ENCODE results near the gene RTN4RL2.

Gene RTN4RL2

GRCh38 chr11:57475191-57475590 is 14.9 kb downstream of the RTN4RL2 start:
- Histone ChIP-seq H3K4me1 (ENCODE audit: control insufficient read depth, insufficient read depth, low read length) (peaks cover 14% of the 10 kb centered on the region), H3K9ac (ENCODE audit: low read length in 2 of 2) (no peak overlapping the region), H3K27me3 (ENCODE audit: control insufficient read depth in 1 of 2, insufficient read depth in 2 of 2, low read length in 2 of 2) (peaks cover 29 to 54% of the 10 kb centered on the region in 2 donors)

GRCh38 chr11:57475671-57476046 is 15.3 kb downstream of the RTN4RL2 start:
- Histone ChIP-seq H3K4me1 (ENCODE audit: control insufficient read depth, insufficient read depth, low read length) (peaks cover 14% of the 10 kb centered on the region), H3K36me3 (ENCODE audit: control insufficient read depth in 2 of 2, insufficient read depth in 2 of 2, low read length in 2 of 2) (no peaks in the 10 kb centered on the region), H3K9me3 (ENCODE audit: control insufficient read depth in 2 of 2, low read length in 2 of 2) (no peaks in the 10 kb centered on the region), H3K9ac (ENCODE audit: low read length in 2 of 2) (no peak overlapping the region), H3K4me3 (ENCODE audit: low read length in 2 of 2) (peak overlapping the region; percentile 52 to 68), H3K27ac (ENCODE audit: low read length) (no peak overlapping the region), H3K27me3 (ENCODE audit: control insufficient read depth in 1 of 2, insufficient read depth in 2 of 2, low read length in 2 of 2) (peaks cover 30 to 57% of the 10 kb centered on the region in 2 donors)

More at GRCh38 chr11:57475191-57475590, 14.9 kb downstream of the RTN4RL2 start:
- Histone ChIP-seq H3K36me3 (ENCODE audit: control insufficient read depth in 2 of 2, insufficient read depth in 2 of 2, low read length in 2 of 2) (no peaks in the 10 kb centered on the region), H3K27ac (ENCODE audit: low read length) (no peak overlapping the region), H3K4me3 (ENCODE audit: low read length in 2 of 2) (no peak overlapping the region), H3K9me3 (ENCODE audit: control insufficient read depth in 2 of 2, low read length in 2 of 2) (no peaks in the 10 kb centered on the region)

GRCh38 chr11:57476047-57476756 is 15.9 kb downstream of the RTN4RL2 start:
- Histone ChIP-seq H3K9ac (ENCODE audit: low read length in 2 of 2) (peak overlapping the region; percentile 13 to 45), H3K4me1 (ENCODE audit: control insufficient read depth, insufficient read depth, low read length) (peaks cover 14% of the 10 kb centered on the region), H3K4me3 (ENCODE audit: low read length in 2 of 2) (peak overlapping the region; percentile 52 to 68), H3K27ac (ENCODE audit: low read length) (no peak overlapping the region), H3K27me3 (ENCODE audit: control insufficient read depth in 1 of 2, insufficient read depth in 2 of 2, low read length in 2 of 2) (peaks cover 34 to 59% of the 10 kb centered on the region in 2 donors), H3K9me3 (ENCODE audit: control insufficient read depth in 2 of 2, low read length in 2 of 2) (no peaks in the 10 kb centered on the region), H3K36me3 (ENCODE audit: control insufficient read depth in 2 of 2, insufficient read depth in 2 of 2, low read length in 2 of 2) (no peaks in the 10 kb centered on the region)

GRCh38 chr11:57476757-57477506 is 16.6 kb downstream of the RTN4RL2 start:
- Histone ChIP-seq H3K27me3 (ENCODE audit: control insufficient read depth in 1 of 2, insufficient read depth in 2 of 2, low read length in 2 of 2) (peaks cover 32 to 62% of the 10 kb centered on the region in 2 donors), H3K36me3 (ENCODE audit: control insufficient read depth in 2 of 2, insufficient read depth in 2 of 2, low read length in 2 of 2) (no peaks in the 10 kb centered on the region), H3K9ac (ENCODE audit: low read length in 2 of 2) (peak overlapping the region; percentile 13 to 45), H3K4me3 (ENCODE audit: low read length in 2 of 2) (peak overlapping the region in 1 of 2 donors; percentile 68), H3K9me3 (ENCODE audit: control insufficient read depth in 2 of 2, low read length in 2 of 2) (no peaks in the 10 kb centered on the region), H3K4me1 (ENCODE audit: control insufficient read depth, insufficient read depth, low read length) (peaks cover 14% of the 10 kb centered on the region), H3K27ac (ENCODE audit: low read length) (no peak overlapping the region)

GRCh38 chr11:57477507-57478189 is 17.3 kb downstream of the RTN4RL2 start:
- Histone ChIP-seq H3K27me3 (ENCODE audit: control insufficient read depth in 1 of 2, insufficient read depth in 2 of 2, low read length in 2 of 2) (peaks cover 35 to 69% of the 10 kb centered on the region in 2 donors), H3K36me3 (ENCODE audit: control insufficient read depth in 2 of 2, insufficient read depth in 2 of 2, low read length in 2 of 2) (no peaks in the 10 kb centered on the region), H3K27ac (ENCODE audit: low read length) (no peak overlapping the region), H3K9ac (ENCODE audit: low read length in 2 of 2) (no peak overlapping the region), H3K9me3 (ENCODE audit: control insufficient read depth in 2 of 2, low read length in 2 of 2) (no peaks in the 10 kb centered on the region), H3K4me3 (ENCODE audit: low read length in 2 of 2) (no peak overlapping the region), H3K4me1 (ENCODE audit: control insufficient read depth, insufficient read depth, low read length) (peaks cover 18% of the 10 kb centered on the region)

- Histone ChIP-seq H3K9ac (ENCODE audit: low read length in 2 of 2) (no peak overlapping the region), H3K4me3 (ENCODE audit: low read length in 2 of 2) (no peak overlapping the region), H3K9me3 (ENCODE audit: control insufficient read depth in 2 of 2, low read length in 2 of 2) (no peaks in the 10 kb centered on the region), H3K27me3 (ENCODE audit: control insufficient read depth in 1 of 2, insufficient read depth in 2 of 2, low read length in 2 of 2) (peaks cover 33 to 66% of the 10 kb centered on the region in 2 donors), H3K4me1 (ENCODE audit: control insufficient read depth, insufficient read depth, low read length) (peaks cover 26% of the 10 kb centered on the region), H3K27ac (ENCODE audit: low read length) (no peak overlapping the region), H3K36me3 (ENCODE audit: control insufficient read depth in 2 of 2, insufficient read depth in 2 of 2, low read length in 2 of 2) (peaks cover 1 to 4% of the 10 kb centered on the region in 2 donors)
Measured at GRCh38 chr11:57479021-57479663, 18.8 kb downstream of the RTN4RL2 start.

GRCh38 chr11:57479911-57480310 is 19.6 kb downstream of the RTN4RL2 start:
- H3K27me3 ChIP-seq (ENCODE audit: control insufficient read depth in 1 of 2, insufficient read depth in 2 of 2, low read length in 2 of 2), result peaks cover 28 to 59% of the 10 kb centered on the region in 2 donors
- peaks cover 9 to 11% of the 10 kb centered on the region in 2 donors for H3K36me3 ChIP-seq (ENCODE audit: control insufficient read depth in 2 of 2, insufficient read depth in 2 of 2, low read length in 2 of 2)
- H3K4me3 ChIP-seq (ENCODE audit: low read length in 2 of 2), result no peak overlapping the region
- H3K9ac ChIP-seq (ENCODE audit: low read length in 2 of 2), result no peak overlapping the region
- H3K4me1 ChIP-seq (ENCODE audit: control insufficient read depth, insufficient read depth, low read length), result peaks cover 26% of the 10 kb centered on the region
- H3K9me3 ChIP-seq (ENCODE audit: control insufficient read depth in 2 of 2, low read length in 2 of 2), result no peaks in the 10 kb centered on the region
- H3K27ac ChIP-seq (ENCODE audit: low read length), result no peak overlapping the region

- Histone ChIP-seq H3K9me3 (ENCODE audit: control insufficient read depth in 2 of 2, low read length in 2 of 2) (no peaks in the 10 kb centered on the region), H3K36me3 (ENCODE audit: control insufficient read depth in 2 of 2, insufficient read depth in 2 of 2, low read length in 2 of 2) (peaks cover 16 to 18% of the 10 kb centered on the region in 2 donors), H3K4me1 (ENCODE audit: control insufficient read depth, insufficient read depth, low read length) (peaks cover 25% of the 10 kb centered on the region), H3K27ac (ENCODE audit: low read length) (no peak overlapping the region), H3K9ac (ENCODE audit: low read length in 2 of 2) (no peak overlapping the region), H3K4me3 (ENCODE audit: low read length in 2 of 2) (no peak overlapping the region), H3K27me3 (ENCODE audit: control insufficient read depth in 1 of 2, insufficient read depth in 2 of 2, low read length in 2 of 2) (peaks cover 26 to 52% of the 10 kb centered on the region in 2 donors)
Measured at GRCh38 chr11:57480409-57481137, 20.2 kb downstream of the RTN4RL2 start.

GRCh38 chr11:57481315-57481714 is 21.0 kb downstream of the RTN4RL2 start:
- Histone ChIP-seq H3K9ac (ENCODE audit: low read length in 2 of 2) (no peak overlapping the region), H3K27ac (ENCODE audit: low read length) (no peak overlapping the region), H3K4me3 (ENCODE audit: low read length in 2 of 2) (no peak overlapping the region), H3K4me1 (ENCODE audit: control insufficient read depth, insufficient read depth, low read length) (peaks cover 17% of the 10 kb centered on the region), H3K9me3 (ENCODE audit: control insufficient read depth in 2 of 2, low read length in 2 of 2) (no peaks in the 10 kb centered on the region), H3K36me3 (ENCODE audit: control insufficient read depth in 2 of 2, insufficient read depth in 2 of 2, low read length in 2 of 2) (peaks cover 19 to 22% of the 10 kb centered on the region in 2 donors), H3K27me3 (ENCODE audit: control insufficient read depth in 1 of 2, insufficient read depth in 2 of 2, low read length in 2 of 2) (peaks cover 21 to 45% of the 10 kb centered on the region in 2 donors)
